Smooth muscle cell (in vitro differentiated cells): Measurements from ENCODE around the gene PDGFRA. TPM values are rescaled to one million over a fixed set of nuclear protein-coding genes. Genes with fewer than 3 reads are reported as not detected.
A peak's percentile ranks its signal among the peaks of the same experiment; 100 is the strongest.

Experiments
- DNase-seq: peaks from one replicate; lab custom pipeline; 2025; ENCODE audit not compliant: unreplicated experiment; lab: John Stamatoyannopoulos, UW
- H2AFZ ChIP-seq: fragments of 200-600 bp; sonication (generic); 2 replicates; pipeline ENCODE4 v1.6.0; 2016; ENCODE audit warnings: antibody characterized with exemption, low read depth, mild to moderate bottlenecking
- H3F3A ChIP-seq: fragments of 200-600 bp; sonication (generic); 2 replicates; pipeline ENCODE4 v1.6.0; 2017; ENCODE audit warnings: antibody characterized with exemption, low read depth
- H3K27ac ChIP-seq: fragments of 200-600 bp; sonication (generic); 2 replicates; pipeline ENCODE4 v1.5.1; 2016; ENCODE audit warnings: low read depth, mild to moderate bottlenecking
- H3K27me3 ChIP-seq: fragments of 200-600 bp; sonication (generic); 2 replicates; pipeline ENCODE4 v1.6.1; 2016; ENCODE audit warnings: low read depth, mild to moderate bottlenecking
- H3K36me3 ChIP-seq: fragments of 200-600 bp; sonication (generic); 2 replicates; pipeline ENCODE4 v1.5.1; 2016; ENCODE audit warnings: low read depth
- H3K4me1 ChIP-seq: fragments of 200-600 bp; sonication (generic); 2 replicates; pipeline ENCODE4 v1.5.1; 2016; ENCODE audit warnings: low read depth
- H3K4me2 ChIP-seq: fragments of 200-600 bp; sonication (generic); 2 replicates; pipeline ENCODE4 v1.6.0; 2016; ENCODE audit warnings: mild to moderate bottlenecking
- H3K4me3 ChIP-seq: fragments of 200-600 bp; sonication (generic); 2 replicates; pipeline ENCODE4 v1.5.1; 2016; ENCODE audit warnings: mild to moderate bottlenecking
- H3K79me2 ChIP-seq: fragments of 200-600 bp; sonication (generic); 2 replicates; pipeline ENCODE4 v1.6.0; 2016; ENCODE audit warnings: low read depth, mild to moderate bottlenecking
- H3K9ac ChIP-seq: fragments of 200-600 bp; sonication (generic); 2 replicates; pipeline ENCODE4 v1.6.0; 2016; ENCODE audit warnings: low read depth
- H3K9me3 ChIP-seq: fragments of 200-600 bp; sonication (generic); replicated peaks from 2 replicates; pipeline ENCODE4 v1.5.1; 2016; ENCODE audit warnings: low read depth
- H4K20me1 ChIP-seq: fragments of 200-600 bp; sonication (generic); 2 replicates; pipeline ENCODE4 v1.6.0; 2016; ENCODE audit warnings: low read depth
- WGBS: methylation state at CpG from one replicate; pipeline ENCODE4 v1.1.7; 2016; ENCODE audit warnings: low lambda C conversion rate; 5-methylcytosine and 5-hydroxymethylcytosine counted together
- polyA plus RNA-seq: library from polyadenylated mRNA; unstranded; fragments of >200 nt; fragmentation: Nextera tagmentation; extraction: Ambion mirVana; gene quantifications from 2 replicates; pipeline ENCODE4 v1.2.1, GENCODE V29; 2016
- total RNA-seq: library from RNA; depleted of rRNA; stranded (reverse); fragments of >200 nt; gene quantifications from 2 replicates; pipeline ENCODE4 v1.2.3, GENCODE V29; 2014
- TF ChIP-seq, protein P1 (sequence below): fragments of 200-600 bp; sonication (generic); IDR thresholded peaks from 2 replicates; pipeline ENCODE4 v1.5.1; 2017; ENCODE audit warnings: borderline replicate concordance, mild to moderate bottlenecking, antibody characterized with exemption; ENCODE audit not compliant: insufficient read depth, poor library complexity, severe bottlenecking

Gene PDGFRA
- total and polyA plus RNA-seq, 2 experiments from 2014 or later: 111 to 281 TPM

DNA sequence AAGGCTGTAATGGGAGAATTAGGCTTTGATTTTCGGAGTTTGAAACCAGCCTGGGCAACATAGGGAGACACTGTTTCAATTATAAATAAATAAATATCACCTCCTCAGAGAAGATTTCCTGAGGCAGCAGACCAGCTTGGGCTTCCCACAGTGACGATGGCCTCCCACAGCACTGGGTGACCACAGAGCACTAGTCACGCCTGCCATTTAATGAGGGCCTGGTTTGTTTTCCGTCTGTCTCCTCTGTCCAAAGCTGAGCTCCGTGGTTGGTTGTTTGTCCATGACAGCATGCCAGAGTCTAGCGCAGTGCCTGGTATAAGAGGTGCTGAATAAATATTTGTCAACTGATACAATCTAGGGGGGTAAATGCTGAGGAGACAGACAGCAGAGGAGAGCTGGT is 10.4 kb upstream of the PDGFRA start:
- peaks cover 4% of the 10 kb centered on the region for H3F3A ChIP-seq
- 39% methylated on average over 6 of the region's 6 CpGs for WGBS
- peak overlapping the region; percentile 40 for H3K27ac ChIP-seq
- no peak overlapping the region for H3K9ac ChIP-seq
- no peaks in the 10 kb centered on the region for H3K36me3 ChIP-seq
- no peaks in the 10 kb centered on the region for H3K79me2 ChIP-seq
- no peaks in the 10 kb centered on the region for H4K20me1 ChIP-seq
- no peaks in the 10 kb centered on the region for H3K27me3 ChIP-seq
- no peaks in the 10 kb centered on the region for H3K9me3 ChIP-seq
- no peaks in the 10 kb centered on the region for H3K4me1 ChIP-seq
- H3K4me2 ChIP-seq: peak overlapping the region; percentile 88
- DNase-seq: no peak
- TF ChIP-seq, protein P1, sequence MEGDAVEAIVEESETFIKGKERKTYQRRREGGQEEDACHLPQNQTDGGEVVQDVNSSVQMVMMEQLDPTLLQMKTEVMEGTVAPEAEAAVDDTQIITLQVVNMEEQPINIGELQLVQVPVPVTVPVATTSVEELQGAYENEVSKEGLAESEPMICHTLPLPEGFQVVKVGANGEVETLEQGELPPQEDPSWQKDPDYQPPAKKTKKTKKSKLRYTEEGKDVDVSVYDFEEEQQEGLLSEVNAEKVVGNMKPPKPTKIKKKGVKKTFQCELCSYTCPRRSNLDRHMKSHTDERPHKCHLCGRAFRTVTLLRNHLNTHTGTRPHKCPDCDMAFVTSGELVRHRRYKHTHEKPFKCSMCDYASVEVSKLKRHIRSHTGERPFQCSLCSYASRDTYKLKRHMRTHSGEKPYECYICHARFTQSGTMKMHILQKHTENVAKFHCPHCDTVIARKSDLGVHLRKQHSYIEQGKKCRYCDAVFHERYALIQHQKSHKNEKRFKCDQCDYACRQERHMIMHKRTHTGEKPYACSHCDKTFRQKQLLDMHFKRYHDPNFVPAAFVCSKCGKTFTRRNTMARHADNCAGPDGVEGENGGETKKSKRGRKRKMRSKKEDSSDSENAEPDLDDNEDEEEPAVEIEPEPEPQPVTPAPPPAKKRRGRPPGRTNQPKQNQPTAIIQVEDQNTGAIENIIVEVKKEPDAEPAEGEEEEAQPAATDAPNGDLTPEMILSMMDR: no peak
- no peak overlapping the region for H2AFZ ChIP-seq
- H3K4me3 ChIP-seq: no peak overlapping the region

DNA sequence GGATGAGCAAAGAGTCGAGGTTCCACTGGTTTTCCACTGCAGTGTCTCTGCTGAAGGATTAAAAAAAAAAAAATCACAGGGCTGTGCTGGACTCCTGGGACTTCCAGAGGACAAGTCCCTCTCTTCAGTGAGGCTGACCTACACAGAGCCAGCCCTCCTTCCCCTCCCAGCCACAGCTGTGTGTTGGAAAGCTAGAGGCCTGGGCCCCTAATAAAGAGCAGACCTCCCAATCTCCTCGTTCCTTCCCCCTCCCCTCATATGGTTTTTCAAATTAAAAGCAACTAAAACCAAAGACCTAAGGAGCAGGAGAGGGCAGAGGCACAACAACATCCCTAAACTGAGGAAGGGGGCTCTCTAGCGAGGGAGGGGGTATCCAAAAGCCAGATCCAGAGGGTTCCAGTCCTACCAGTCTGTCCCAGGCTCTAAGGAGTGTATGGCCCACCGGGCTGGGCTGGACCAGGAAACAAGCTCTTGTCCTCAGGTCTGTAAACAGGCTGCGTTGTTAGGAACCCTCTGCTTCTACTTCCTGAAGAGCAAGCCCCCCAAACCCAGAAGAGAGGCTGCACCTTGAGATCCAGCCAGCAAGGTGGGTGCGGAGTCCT is 4.0 kb upstream of the PDGFRA start:
- Histone ChIP-seq H3K27me3 (no peaks in the 10 kb centered on the region), H3K4me2 (peak overlapping the region; percentile 82), H3K79me2 (peaks cover 12% of the 10 kb centered on the region), H3K9me3 (no peaks in the 10 kb centered on the region), H3K9ac (no peak overlapping the region), H3K4me1 (peaks cover 22% of the 10 kb centered on the region), H2AFZ (peak overlapping the region; percentile 87), H4K20me1 (peaks cover 6% of the 10 kb centered on the region), H3K36me3 (no peaks in the 10 kb centered on the region), H3K27ac (peak overlapping the region; percentile 61), H3K4me3 (peak overlapping the region; percentile 89), H3F3A (no peaks in the 10 kb centered on the region)
- TF ChIP-seq, protein P1: no peak
- WGBS: 20% methylated on average over 6 of the region's 6 CpGs
- DNase-seq: no peak

DNA sequence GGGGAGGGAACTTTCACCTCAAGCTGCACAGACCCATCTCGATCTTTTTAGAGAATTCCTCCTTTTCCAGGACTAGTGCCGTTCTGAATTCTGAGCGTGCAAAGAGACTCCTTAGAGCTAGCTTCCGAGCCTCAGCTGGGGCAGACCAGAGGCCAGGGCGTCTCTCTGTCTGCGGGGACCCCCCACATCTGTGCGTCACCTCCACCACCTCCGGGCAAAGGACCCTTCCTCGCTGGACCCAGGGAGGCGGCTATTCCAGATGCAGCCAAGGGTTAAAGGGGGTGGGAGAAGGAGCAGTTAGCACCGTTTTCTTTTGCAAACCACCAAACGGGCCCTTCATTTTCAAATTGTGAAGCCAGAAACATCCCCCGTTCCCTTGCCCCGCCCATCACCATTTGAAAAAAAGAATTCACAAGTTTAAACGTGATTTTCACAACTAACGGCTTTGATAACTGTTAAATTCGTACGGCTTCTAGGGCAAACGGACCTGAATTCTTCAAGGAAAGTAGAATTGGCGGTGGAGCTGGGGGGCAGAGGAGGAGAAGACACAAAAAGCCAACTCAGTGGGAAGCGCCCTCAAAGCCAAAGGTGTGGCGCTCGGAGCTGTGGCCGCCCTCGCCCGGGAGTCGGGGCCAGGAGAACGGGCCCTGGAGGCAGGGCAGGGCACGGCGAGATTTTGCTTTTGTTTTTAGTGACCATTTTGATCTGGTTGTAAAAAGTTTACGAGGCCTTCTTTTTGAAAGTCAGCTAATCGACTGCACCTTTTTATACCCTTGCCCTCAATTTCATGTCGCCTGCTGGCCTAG is 3.3 kb upstream of the PDGFRA start:
- Histone ChIP-seq H3K79me2 (peaks cover 19% of the 10 kb centered on the region), H4K20me1 (peaks cover 13% of the 10 kb centered on the region), H3K4me1 (peaks cover 22% of the 10 kb centered on the region), H3K27me3 (no peaks in the 10 kb centered on the region), H3K9me3 (no peaks in the 10 kb centered on the region), H2AFZ (peak overlapping the region; percentile 87), H3K4me3 (peak overlapping the region; percentile 89), H3K27ac (peak overlapping the region; percentile 61), H3K4me2 (peak overlapping the region; percentile 82), H3K36me3 (no peaks in the 10 kb centered on the region), H3F3A (no peaks in the 10 kb centered on the region), H3K9ac (peak overlapping the region; percentile 41)
- WGBS: 9% methylated on average over 31 of the region's 33 CpGs
- TF ChIP-seq, protein P1: no peak
- no peak for DNase-seq
